HL-60 (cell line): Measurements from ENCODE around the gene DENND1A.

Experiments
- DNase-seq, 2 experiments: peaks; one replicate each; pipeline ENCODE4 v3.0.0-alpha.2; 2010 to 2020; ENCODE audit warnings: low read depth in 1 of 2, low spot score in 1 of 2
- H3K27ac ChIP-seq: fragments of 250-450 bp; sonication (Bioruptor Pico); replicated peaks from 2 replicates; pipeline ENCODE4 v1.5.1; 2020; ENCODE audit warnings: mild to moderate bottlenecking, moderate library complexity
- H3K27me3 ChIP-seq: fragments of 250-450 bp; sonication (Bioruptor Pico); 2 replicates; pipeline ENCODE4 v1.5.1; 2021; ENCODE audit warnings: mild to moderate bottlenecking, moderate library complexity; ENCODE audit not compliant: insufficient read depth, poor library complexity, severe bottlenecking
- H3K4me3 ChIP-seq: replicated peaks from 2 replicates; pipeline ENCODE4 v1.5.1; 2011; ENCODE audit warnings: mild to moderate bottlenecking, control low read depth, low read length; ENCODE audit not compliant: insufficient read depth
- GABPA ChIP-seq: IDR thresholded peaks from 2 replicates; pipeline ENCODE4 v1.6.1; 2012; ENCODE audit warnings: low read depth
- POLR2AphosphoS5 ChIP-seq: IDR thresholded peaks from 2 replicates; pipeline ENCODE4 v1.6.1; 2012; ENCODE audit warnings: low read depth
- SPI1 ChIP-seq: IDR thresholded peaks from 2 replicates; pipeline ENCODE4 v1.6.1; 2012; ENCODE audit warnings: low read depth, mild to moderate bottlenecking, borderline replicate concordance
- TF ChIP-seq, protein P1 (sequence below): IDR thresholded peaks from 2 replicates; pipeline ENCODE4 v1.6.1; 2012; ENCODE audit warnings: low read depth; ENCODE audit not compliant: insufficient replicate concordance
- TF ChIP-seq, protein P2 (sequence below): IDR thresholded peaks from one replicate; pipeline ENCODE4 v1.5.1; 2011; ENCODE audit warnings: low read length, control low read depth, inconsistent platforms; ENCODE audit not compliant: insufficient read depth

Gene DENND1A

DNA sequence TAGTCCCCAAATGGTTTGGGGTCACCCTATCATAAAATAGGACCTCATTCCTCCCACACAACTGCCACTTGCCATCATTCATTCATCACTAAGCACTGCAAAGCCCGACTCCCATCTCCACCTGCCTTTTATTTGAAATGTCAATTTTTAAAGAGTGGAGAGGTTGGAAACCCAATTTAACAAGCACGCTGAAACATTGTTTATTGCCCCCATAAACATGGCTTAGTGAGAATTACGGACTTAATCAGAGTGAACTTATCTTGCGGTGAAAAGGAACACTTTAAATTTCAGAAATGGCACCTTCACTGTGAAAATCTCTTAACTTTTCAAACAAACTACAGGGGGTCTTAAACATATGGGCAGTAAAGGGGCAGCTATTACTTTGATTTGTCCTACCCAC is 332.9 kb downstream of the DENND1A start:
- TF ChIP-seq SPI1: no peak
- TF ChIP-seq GABPA: no peak
- TF ChIP-seq, protein P1, sequence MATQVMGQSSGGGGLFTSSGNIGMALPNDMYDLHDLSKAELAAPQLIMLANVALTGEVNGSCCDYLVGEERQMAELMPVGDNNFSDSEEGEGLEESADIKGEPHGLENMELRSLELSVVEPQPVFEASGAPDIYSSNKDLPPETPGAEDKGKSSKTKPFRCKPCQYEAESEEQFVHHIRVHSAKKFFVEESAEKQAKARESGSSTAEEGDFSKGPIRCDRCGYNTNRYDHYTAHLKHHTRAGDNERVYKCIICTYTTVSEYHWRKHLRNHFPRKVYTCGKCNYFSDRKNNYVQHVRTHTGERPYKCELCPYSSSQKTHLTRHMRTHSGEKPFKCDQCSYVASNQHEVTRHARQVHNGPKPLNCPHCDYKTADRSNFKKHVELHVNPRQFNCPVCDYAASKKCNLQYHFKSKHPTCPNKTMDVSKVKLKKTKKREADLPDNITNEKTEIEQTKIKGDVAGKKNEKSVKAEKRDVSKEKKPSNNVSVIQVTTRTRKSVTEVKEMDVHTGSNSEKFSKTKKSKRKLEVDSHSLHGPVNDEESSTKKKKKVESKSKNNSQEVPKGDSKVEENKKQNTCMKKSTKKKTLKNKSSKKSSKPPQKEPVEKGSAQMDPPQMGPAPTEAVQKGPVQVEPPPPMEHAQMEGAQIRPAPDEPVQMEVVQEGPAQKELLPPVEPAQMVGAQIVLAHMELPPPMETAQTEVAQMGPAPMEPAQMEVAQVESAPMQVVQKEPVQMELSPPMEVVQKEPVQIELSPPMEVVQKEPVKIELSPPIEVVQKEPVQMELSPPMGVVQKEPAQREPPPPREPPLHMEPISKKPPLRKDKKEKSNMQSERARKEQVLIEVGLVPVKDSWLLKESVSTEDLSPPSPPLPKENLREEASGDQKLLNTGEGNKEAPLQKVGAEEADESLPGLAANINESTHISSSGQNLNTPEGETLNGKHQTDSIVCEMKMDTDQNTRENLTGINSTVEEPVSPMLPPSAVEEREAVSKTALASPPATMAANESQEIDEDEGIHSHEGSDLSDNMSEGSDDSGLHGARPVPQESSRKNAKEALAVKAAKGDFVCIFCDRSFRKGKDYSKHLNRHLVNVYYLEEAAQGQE: no peak
- no peak for TF ChIP-seq POLR2AphosphoS5
- TF ChIP-seq, protein P2, sequence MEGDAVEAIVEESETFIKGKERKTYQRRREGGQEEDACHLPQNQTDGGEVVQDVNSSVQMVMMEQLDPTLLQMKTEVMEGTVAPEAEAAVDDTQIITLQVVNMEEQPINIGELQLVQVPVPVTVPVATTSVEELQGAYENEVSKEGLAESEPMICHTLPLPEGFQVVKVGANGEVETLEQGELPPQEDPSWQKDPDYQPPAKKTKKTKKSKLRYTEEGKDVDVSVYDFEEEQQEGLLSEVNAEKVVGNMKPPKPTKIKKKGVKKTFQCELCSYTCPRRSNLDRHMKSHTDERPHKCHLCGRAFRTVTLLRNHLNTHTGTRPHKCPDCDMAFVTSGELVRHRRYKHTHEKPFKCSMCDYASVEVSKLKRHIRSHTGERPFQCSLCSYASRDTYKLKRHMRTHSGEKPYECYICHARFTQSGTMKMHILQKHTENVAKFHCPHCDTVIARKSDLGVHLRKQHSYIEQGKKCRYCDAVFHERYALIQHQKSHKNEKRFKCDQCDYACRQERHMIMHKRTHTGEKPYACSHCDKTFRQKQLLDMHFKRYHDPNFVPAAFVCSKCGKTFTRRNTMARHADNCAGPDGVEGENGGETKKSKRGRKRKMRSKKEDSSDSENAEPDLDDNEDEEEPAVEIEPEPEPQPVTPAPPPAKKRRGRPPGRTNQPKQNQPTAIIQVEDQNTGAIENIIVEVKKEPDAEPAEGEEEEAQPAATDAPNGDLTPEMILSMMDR: no peak
- DNase-seq: no peak
- Histone ChIP-seq H3K27me3 (no peaks in the 10 kb centered on the region), H3K27ac (no peak overlapping the region), H3K4me3 (no peak overlapping the region)

DNA sequence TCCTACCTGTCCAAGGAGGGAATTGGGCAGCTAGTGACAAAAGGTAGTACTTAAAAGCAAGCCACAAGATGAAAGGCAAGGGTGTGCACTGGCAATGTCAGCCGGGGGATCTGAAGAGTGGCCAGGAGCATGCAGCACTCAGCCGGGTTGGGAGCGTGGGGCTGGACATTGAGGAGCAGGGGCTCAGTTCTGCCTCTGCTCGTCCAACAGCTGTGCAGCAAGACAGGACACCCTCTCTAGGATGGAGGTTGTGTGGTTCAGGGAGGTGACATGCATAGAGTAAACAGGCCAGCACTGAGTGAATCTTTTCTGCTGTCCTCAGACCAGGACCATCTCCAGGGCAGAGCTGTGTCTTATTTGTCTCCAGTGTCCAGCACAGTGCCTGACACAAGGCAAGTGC is 338.6 kb downstream of the DENND1A start:
- Histone ChIP-seq H3K4me3 (no peak overlapping the region), H3K27ac (no peak overlapping the region), H3K27me3 (no peaks in the 10 kb centered on the region)
- DNase-seq: no peak
- TF ChIP-seq POLR2AphosphoS5 (no peak), GABPA (no peak), SPI1 (no peak)
- TF ChIP-seq, protein P2: no peak
- TF ChIP-seq, protein P1: no peak

DNA sequence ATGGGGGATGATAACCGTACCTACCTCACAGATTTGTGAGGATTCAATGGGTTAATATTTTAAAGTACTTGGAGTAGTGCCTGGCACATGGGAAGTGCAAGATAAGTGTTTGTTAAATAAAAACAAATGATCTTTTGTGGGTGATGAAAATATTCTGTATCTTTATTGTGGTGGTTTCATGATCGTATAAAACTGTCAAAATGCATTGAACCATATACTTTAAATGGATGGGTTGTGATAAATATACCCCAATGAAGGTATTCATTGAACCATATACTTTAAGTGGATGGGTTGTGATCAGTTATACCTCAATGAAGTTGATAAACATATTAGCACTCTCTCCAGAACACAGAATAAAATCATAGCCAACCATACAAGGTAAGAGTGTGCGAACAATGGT is 339.4 kb downstream of the DENND1A start:
- Histone ChIP-seq H3K27me3 (no peaks in the 10 kb centered on the region), H3K4me3 (no peak overlapping the region), H3K27ac (no peak overlapping the region)
- TF ChIP-seq, protein P1: no peak
- TF ChIP-seq POLR2AphosphoS5: no peak
- TF ChIP-seq, protein P2: no peak
- no peak for TF ChIP-seq GABPA
- TF ChIP-seq SPI1: no peak
- no peak for DNase-seq
